Right forelimb (tissue), 1 donor: ENCODE results near the gene CXADR.
A peak's percentile ranks its signal among the peaks of the same experiment; 100 is the strongest.

Experiments used
- DNase-seq: peaks from one replicate; pipeline ENCODE4 v3.0.0-alpha.2; 2018

The CXADR gene

GRCh38 chr21:17610911-17611310 lies 98.1 kb downstream of the CXADR start:
- peak; percentile 63 for DNase-seq

- peak; percentile 88 for DNase-seq
Observed at GRCh38 chr21:17611414-17612022, 98.7 kb downstream of the CXADR start.

GRCh38 chr21:17612023-17612564 lies 99.3 kb downstream of the CXADR start:
- DNase-seq, result no peak

GRCh38 chr21:17612565-17613241 lies 99.9 kb downstream of the CXADR start, which contains the start of gene BTG3:
BTG3 (minus strand) TSS chr21:17612901; CDS start chr21:17609144, 3,757 bp downstream.
- peak; percentile 92 for DNase-seq

- DNase-seq, result no peak
Observed at GRCh38 chr21:17613242-17613676, 100.4 kb downstream of the CXADR start.

- no peak for DNase-seq
Observed at GRCh38 chr21:17616831-17617230, 104.0 kb downstream of the CXADR start.

- no peak for DNase-seq
Observed at GRCh38 chr21:17622018-17622417, 109.2 kb downstream of the CXADR start.

- no peak for DNase-seq
Observed at GRCh38 chr21:17631195-17631594, 118.4 kb downstream of the CXADR start.

GRCh38 chr21:17636711-17637110 lies 123.9 kb downstream of the CXADR start:
- DNase-seq, result no peak

GRCh38 chr21:17640821-17641220 lies 128.0 kb downstream of the CXADR start:
- no peak for DNase-seq
